ENCODE results near the gene IPO9.

- no peak for TF ChIP-seq JUND (IDR thresholded peaks at IDR 0.05; ENCODE audit: low read depth, low read length)
- TF ChIP-seq BHLHE40 (IDR thresholded peaks at IDR 0.05; ENCODE audit: borderline replicate concordance in 1 of 2, low read depth in 2 of 2, low read length in 1 of 2), result no peak
- TF ChIP-seq POLR2AphosphoS5 (IDR thresholded peaks at IDR 0.05; ENCODE audit: low read length), result no peak
- no peak for TF ChIP-seq CTCF (IDR thresholded peaks at IDR 0.05 in 2 of 3, conservative IDR thresholded peaks at IDR 0.05 in 1 of 3; ENCODE audit: control insufficient read depth in 2 of 3, extremely low read depth in 1 of 3, insufficient read depth in 1 of 3, low read depth in 3 of 3, low read length in 3 of 3)
- no peak for TF ChIP-seq CHD2 (IDR thresholded peaks at IDR 0.05; ENCODE audit: borderline replicate concordance, low read depth, low read length)
- TF ChIP-seq YY1 (IDR thresholded peaks at IDR 0.05; ENCODE audit: low read depth, low read length), result no peak
Observed at GRCh38 chr1:201810466-201811216, 18.3 kb upstream of the IPO9 start.

Data from GM12878 (cell line).